A549 (cell line): Measurements from ENCODE around the gene DIP2C. TPM values are rescaled to one million over a fixed set of nuclear protein-coding genes. Genes with fewer than 3 reads are reported as not detected.

Experiments
- ATAC-seq, 2 experiments: fragments of 200-7000 bp in 1 of 2; fragments of >200 bp in 1 of 2; cut with Nextera tagmentation in 1 of 2; cut with Tn5 transposase in 1 of 2; 3 replicates each; pipeline versions ENCODE4 v1.8.0 to v1.9.1; 2018 to 2020; ENCODE audit warnings: mild to moderate bottlenecking in 1 of 2, moderate library complexity in 1 of 2
- CTCF ChIA-PET: fragments of 300-600 bp; sonication (Branson Sonifier 250); formaldehyde crosslinking; extraction: SDS; loops from one replicate; lab custom pipeline; 2021; ENCODE audit warnings: antibody characterized with exemption, inconsistent platforms; lab: Yijun Ruan, JAX
- POLR2A ChIA-PET: fragments of 350-600 bp; formaldehyde crosslinking; extraction: SDS; loops from one replicate; lab custom pipeline; 2021; ENCODE audit warnings: antibody characterized with exemption, inconsistent platforms; lab: Yijun Ruan, JAX
- DNase-seq, 2 experiments: peaks; one replicate each; pipeline versions ENCODE4 v3.0.0 to v3.0.0-alpha.2; 2011 to 2016; ENCODE audit warnings: low read depth in 1 of 2, low spot score in 1 of 2
- FAIRE-seq: peaks from 2 replicates; lab custom pipeline; 2011; peaks lifted over from hg19 to GRCh38; lab: Jason Lieb, UNC
- H3K27ac ChIP-seq, 2 experiments: fragments of >200 bp; sonication (Bioruptor Twin); formaldehyde crosslinking; 3 replicates each; pipeline ENCODE4 v1.5.1; 2016 to 2017
- H3K4me1 ChIP-seq: fragments of >200 bp; sonication (Bioruptor Twin); formaldehyde crosslinking; 3 replicates; pipeline ENCODE4 v1.6.1; 2016
- H3K4me2 ChIP-seq: fragments of >200 bp; sonication (Bioruptor Twin); formaldehyde crosslinking; 3 replicates; pipeline ENCODE4 v1.6.1; 2016
- H3K4me3 ChIP-seq: fragments of >200 bp; sonication (Bioruptor Twin); formaldehyde crosslinking; 3 replicates; pipeline ENCODE4 v1.5.1; 2016
- H3K9me3 ChIP-seq: fragments of >200 bp; sonication (Bioruptor Twin); formaldehyde crosslinking; 3 replicates; pipeline ENCODE4 v1.6.1; 2016
- EP300 ChIP-seq, 2 experiments: fragments of >200 bp; sonication (Bioruptor Twin); formaldehyde crosslinking; IDR thresholded peaks; 2 replicates in 1 of 2; 3 replicates in 1 of 2; pipeline ENCODE4 v1.6.1; 2016 to 2017
- ESRRA ChIP-seq: fragments of 150-350 bp; IDR thresholded peaks from 2 replicates; pipeline ENCODE4 v1.6.1; 2014; ENCODE audit warnings: mild to moderate bottlenecking, low read length, borderline replicate concordance
- FOSL2 ChIP-seq, 2 experiments: fragments of 450-650 bp in 1 of 2; fragments of >200 bp in 1 of 2; sonication (Bioruptor Twin) in 1 of 2; formaldehyde crosslinking; IDR thresholded peaks; 2 replicates each; pipeline versions ENCODE4 v1.5.0 to v1.6.1; 2016 to 2020; ENCODE audit warnings: mild to moderate bottlenecking in 1 of 2, moderate library complexity in 1 of 2
- GATA3 ChIP-seq: IDR thresholded peaks from 2 replicates; pipeline ENCODE4 v1.6.1; 2012; ENCODE audit warnings: borderline replicate concordance
- HOXA7 ChIP-seq: fragments of 250-450 bp; sonication (Bioruptor Pico); IDR thresholded peaks from 2 replicates; pipeline ENCODE4 v1.5.0; 2020; ENCODE audit warnings: mild to moderate bottlenecking, moderate library complexity
- MAFK ChIP-seq: fragments of 450-650 bp; IDR thresholded peaks from 2 replicates; pipeline ENCODE4 v1.6.1; 2014; ENCODE audit not compliant: partially characterized antibody
- MAX ChIP-seq: IDR thresholded peaks from 2 replicates; pipeline ENCODE4 v1.6.1; 2012
- MAZ ChIP-seq: fragments of 150-350 bp; IDR thresholded peaks from 2 replicates; pipeline ENCODE4 v1.6.1; 2014; ENCODE audit warnings: antibody characterized with exemption, low read depth, low read length, borderline replicate concordance
- MYC ChIP-seq: IDR thresholded peaks from 2 replicates; pipeline ENCODE4 v1.6.1; 2012; ENCODE audit warnings: mild to moderate bottlenecking, inconsistent platforms, low read length, improper control_type of control experiment, borderline replicate concordance
- POLR2AphosphoS2 ChIP-seq: conservative IDR thresholded peaks from 2 replicates; pipeline ENCODE4 v1.6.1; 2012; ENCODE audit warnings: low read length, improper control_type of control experiment, inconsistent platforms
- RARB ChIP-seq: fragments of 250-450 bp; sonication (Bioruptor Pico); IDR thresholded peaks from 2 replicates; pipeline ENCODE4 v1.8.0; 2021; ENCODE audit warnings: mild to moderate bottlenecking, moderate library complexity
- RFX5 ChIP-seq: fragments of 450-650 bp; IDR thresholded peaks from 2 replicates; pipeline ENCODE4 v1.7.1; 2014; ENCODE audit warnings: antibody characterized with exemption, mild to moderate bottlenecking, moderate library complexity
- TFCP2L1 ChIP-seq: fragments of 250-450 bp; sonication (Bioruptor Pico); IDR thresholded peaks from 2 replicates; pipeline ENCODE4 v1.5.0; 2021; ENCODE audit warnings: mild to moderate bottlenecking
- WGBS: methylation state at CpG from one replicate; pipeline ENCODE4 v1.1.6; 2017; ENCODE audit errors: missing lambda C conversion rate; 5-methylcytosine and 5-hydroxymethylcytosine counted together
- polyA plus RNA-seq, 4 experiments: library from polyadenylated mRNA; depleted of rRNA in 3 of 4; stranded (reverse); fragments of >200 nt; fragmentation: RNase III in 1 of 4; extraction: RNeasy Plus Mini Kit Qiagen cat#74134 plus additional on column Dnase treatment in 1 of 4; gene quantifications; 2 replicates in 3 of 4; 3 replicates in 1 of 4; pipeline ENCODE4 v1.2.3, GENCODE V29; 2011 to 2017
- TF ChIP-seq, protein P1 (sequence below): fragments of >200 bp; sonication (Bioruptor Twin); formaldehyde crosslinking; IDR thresholded peaks from 2 replicates; pipeline ENCODE4 v1.6.1; 2016
- TF ChIP-seq, protein P2 (sequence below): IDR thresholded peaks from 2 replicates; pipeline ENCODE4 v1.6.1; 2012

Gene DIP2C
- polyA plus RNA-seq, 2 of the 4 experiments (the other 2 are of a cell fraction), result 3.7 to 5.0 TPM

GRCh38 chr10:437698-438490 lies 251.6 kb downstream of the DIP2C start:
- DNase-seq (no peak), ATAC-seq (no peak)
- no peak overlapping the region for H3K4me2 ChIP-seq
- 86% methylated on average over 3 of the region's 3 CpGs for WGBS
- POLR2A ChIA-PET, result no interaction called here
- TF ChIP-seq TFCP2L1 (CRISPR knock-in tag), result no peak
- no peak for TF ChIP-seq MAFK
- TF ChIP-seq, protein P1, sequence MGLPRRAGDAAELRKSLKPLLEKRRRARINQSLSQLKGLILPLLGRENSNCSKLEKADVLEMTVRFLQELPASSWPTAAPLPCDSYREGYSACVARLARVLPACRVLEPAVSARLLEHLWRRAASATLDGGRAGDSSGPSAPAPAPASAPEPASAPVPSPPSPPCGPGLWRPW, result no peak
- no peak for TF ChIP-seq POLR2AphosphoS2
- no peak for TF ChIP-seq RARB (CRISPR knock-in tag)
- no peak for TF ChIP-seq MYC
- TF ChIP-seq GATA3, result no peak
- no peak for TF ChIP-seq ESRRA
- no peak for TF ChIP-seq FOSL2 (IDR thresholded peaks at IDR 0.05)
- no peak for TF ChIP-seq FOSL2 (CRISPR knock-in tag; IDR thresholded peaks at IDR 0.05)
- TF ChIP-seq, all 56 proteins: peak for 0
- no peaks in the 10 kb centered on the region for H3K4me1 ChIP-seq
- no peaks in the 10 kb centered on the region for H3K9me3 ChIP-seq
- H3K27ac ChIP-seq, result no peak overlapping the region
- no peak overlapping the region for H3K4me3 ChIP-seq
- CTCF ChIA-PET, result interaction anchor here (1.2 kb wide), 1 partner anchor 10 kb away, joined by 3 read pairs; no protein-coding TSS in a partner anchor
- FAIRE-seq, result no peak

DNA sequence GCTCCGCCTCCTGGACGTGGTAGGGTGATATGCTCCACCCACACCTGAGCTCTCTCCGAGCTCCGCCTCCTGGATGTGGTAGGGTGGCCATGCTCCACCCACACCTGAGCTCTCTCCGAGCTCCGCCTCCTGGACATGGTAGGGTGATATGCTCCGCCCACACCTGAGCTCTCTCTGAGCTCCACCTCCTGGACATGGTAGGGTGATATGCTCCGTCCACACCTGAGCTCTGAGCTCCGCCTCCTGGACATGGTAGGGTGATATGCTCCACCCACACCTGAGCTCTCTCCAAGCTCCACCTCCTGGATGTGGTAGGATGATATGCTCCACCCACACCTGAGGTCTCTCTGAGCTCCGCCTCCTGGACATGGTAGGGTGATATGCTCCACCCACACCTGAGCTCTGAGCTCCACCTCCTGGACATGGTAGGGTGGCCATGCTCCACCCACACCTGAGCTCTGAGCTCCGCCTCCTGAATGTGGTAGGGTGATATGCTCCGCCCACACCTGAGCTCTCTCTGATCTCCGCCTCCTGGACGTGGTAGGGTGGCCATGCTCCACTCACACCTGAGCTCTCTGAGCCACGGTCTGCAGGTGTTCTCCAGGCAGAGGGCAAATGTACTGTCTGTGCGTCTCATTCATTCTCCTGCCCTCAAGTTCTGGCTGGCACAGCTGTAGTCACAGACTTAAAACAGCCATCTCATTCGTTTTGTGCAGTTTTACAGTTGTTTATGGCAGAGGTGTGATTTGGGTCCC lies 252.4 kb downstream of the DIP2C start:
- ChIA-PET POLR2A (no interaction called here), CTCF (interaction anchor here (1.2 kb wide), 1 partner anchor 9 kb away, joined by 3 read pairs; no protein-coding TSS in a partner anchor)
- H3K9me3 ChIP-seq, result no peaks in the 10 kb centered on the region
- FAIRE-seq (no peak), DNase-seq (no peak), ATAC-seq (no peak)
- TF ChIP-seq MAZ (no peak), HOXA7 (CRISPR knock-in tag) (no peak), MAX (no peak), FOSL2 (IDR thresholded peaks at IDR 0.05) (no peak), FOSL2 (CRISPR knock-in tag; IDR thresholded peaks at IDR 0.05) (no peak), EP300 (IDR thresholded peaks at IDR 0.05) (no peak)
- H3K4me3 ChIP-seq, result no peak overlapping the region
- no peaks in the 10 kb centered on the region for H3K4me1 ChIP-seq
- WGBS, result 84% methylated on average over 15 of the region's 17 CpGs
- H3K27ac ChIP-seq, result no peak overlapping the region
- no peak overlapping the region for H3K4me2 ChIP-seq

GRCh38 chr10:436013-436697 lies 253.3 kb downstream of the DIP2C start:
- ChIA-PET POLR2A (no interaction called here), CTCF (interaction anchor here (0.6 to 1.4 kb wide), 3 partner anchors 13 to 334 kb away, joined by 3 to 4 read pairs (median 4); no protein-coding TSS in a partner anchor)
- no peak overlapping the region for H3K4me3 ChIP-seq
- WGBS, result 87% methylated on average over 13 of the region's 19 CpGs
- H3K9me3 ChIP-seq, result no peaks in the 10 kb centered on the region
- no peak overlapping the region for H3K27ac ChIP-seq
- TF ChIP-seq, protein P2, sequence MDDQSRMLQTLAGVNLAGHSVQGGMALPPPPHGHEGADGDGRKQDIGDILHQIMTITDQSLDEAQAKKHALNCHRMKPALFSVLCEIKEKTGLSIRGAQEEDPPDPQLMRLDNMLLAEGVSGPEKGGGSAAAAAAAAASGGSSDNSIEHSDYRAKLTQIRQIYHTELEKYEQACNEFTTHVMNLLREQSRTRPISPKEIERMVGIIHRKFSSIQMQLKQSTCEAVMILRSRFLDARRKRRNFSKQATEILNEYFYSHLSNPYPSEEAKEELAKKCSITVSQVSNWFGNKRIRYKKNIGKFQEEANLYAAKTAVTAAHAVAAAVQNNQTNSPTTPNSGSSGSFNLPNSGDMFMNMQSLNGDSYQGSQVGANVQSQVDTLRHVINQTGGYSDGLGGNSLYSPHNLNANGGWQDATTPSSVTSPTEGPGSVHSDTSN, result no peak
- TF ChIP-seq FOSL2 (IDR thresholded peaks at IDR 0.05) (no peak), FOSL2 (CRISPR knock-in tag; IDR thresholded peaks at IDR 0.05) (no peak), RFX5 (no peak)
- H3K4me2 ChIP-seq, result no peak overlapping the region
- FAIRE-seq (no peak), DNase-seq (no peak), ATAC-seq (no peak)
- no peaks in the 10 kb centered on the region for H3K4me1 ChIP-seq
